Osteoblast (primary cell): ENCODE results near the gene SIL1. TPM values are rescaled to one million over a fixed set of nuclear protein-coding genes. Genes with fewer than 3 reads are reported as not detected.

Source experiments
- DNase-seq: peaks from one replicate; pipeline ENCODE4 v3.0.0; 2011; ENCODE audit warnings: low spot score, mixed read lengths; ENCODE audit not compliant: insufficient read length; ENCODE audit errors: missing footprints
- H2AFZ ChIP-seq: 2 replicates; pipeline ENCODE4 v1.6.0; 2011; ENCODE audit warnings: mild to moderate bottlenecking, low read length
- H3K27ac ChIP-seq: 2 replicates; pipeline ENCODE4 v1.5.1; 2011; ENCODE audit warnings: mild to moderate bottlenecking, low read depth, low read length, moderate library complexity
- H3K27me3 ChIP-seq: 2 replicates; pipeline ENCODE4 v1.6.0; 2012; ENCODE audit warnings: mild to moderate bottlenecking, control low read depth, inconsistent platforms, low read length, moderate library complexity; ENCODE audit not compliant: insufficient read depth
- H3K36me3 ChIP-seq: 2 replicates; pipeline ENCODE4 v1.5.1; 2011; ENCODE audit warnings: mild to moderate bottlenecking, low read length, control low read depth, moderate library complexity; ENCODE audit not compliant: insufficient read depth
- H3K4me1 ChIP-seq: 2 replicates; pipeline ENCODE4 v1.5.1; 2011; ENCODE audit warnings: mild to moderate bottlenecking, low read length, control low read depth, moderate library complexity; ENCODE audit not compliant: insufficient read depth
- H3K4me2 ChIP-seq: 2 replicates; pipeline ENCODE4 v1.6.0; 2011; ENCODE audit warnings: mild to moderate bottlenecking, low read length; ENCODE audit not compliant: insufficient read depth
- H3K4me3 ChIP-seq: fragments of 200-600 bp; sonication (generic); 3 replicates; pipeline ENCODE4 v1.5.1; 2012; ENCODE audit warnings: mild to moderate bottlenecking, low read length, inconsistent platforms; ENCODE audit not compliant: insufficient read depth
- H3K79me2 ChIP-seq: 2 replicates; pipeline ENCODE4 v1.6.0; 2012; ENCODE audit warnings: mild to moderate bottlenecking, low read length, control low read depth, inconsistent platforms; ENCODE audit not compliant: insufficient read depth
- H3K9me3 ChIP-seq: 2 replicates; pipeline ENCODE4 v1.5.1; 2011; ENCODE audit warnings: low read depth, low read length, control low read depth
- H4K20me1 ChIP-seq: 2 replicates; pipeline ENCODE4 v1.6.0; 2012; ENCODE audit warnings: mild to moderate bottlenecking, low read length, control low read depth; ENCODE audit not compliant: insufficient read depth
- CTCF ChIP-seq: IDR thresholded peaks from 2 replicates; pipeline ENCODE4 v1.5.1; 2011; ENCODE audit warnings: mild to moderate bottlenecking, low read depth, low read length, moderate library complexity; ENCODE audit errors: extremely low read depth
- total RNA-seq: library from RNA; depleted of rRNA; stranded (reverse); fragments of >200 nt; gene quantifications from 2 replicates; pipeline ENCODE4 v1.2.3, GENCODE V29; 2012

The SIL1 gene
- total RNA-seq, 1 donor = 65.1 TPM

- H3K27ac ChIP-seq = no peak overlapping the region
- peaks cover 6% of the 10 kb centered on the region for H4K20me1 ChIP-seq
- H3K4me1 ChIP-seq = no peaks in the 10 kb centered on the region
- H3K4me2 ChIP-seq = no peak overlapping the region
- H2AFZ ChIP-seq = no peak overlapping the region
- H3K9me3 ChIP-seq = no peaks in the 10 kb centered on the region
- TF ChIP-seq CTCF = no peak
- H3K79me2 ChIP-seq = no peaks in the 10 kb centered on the region
- H3K27me3 ChIP-seq = no peaks in the 10 kb centered on the region
- H3K36me3 ChIP-seq = peaks cover 43% of the 10 kb centered on the region
- no peak overlapping the region for H3K4me3 ChIP-seq
- DNase-seq = no peak
Measured at GRCh38 chr5:139121120-139121519, 77.0 kb downstream of the SIL1 start.

- H2AFZ ChIP-seq = no peak overlapping the region
- no peaks in the 10 kb centered on the region for H3K4me1 ChIP-seq
- H3K27ac ChIP-seq = no peak overlapping the region
- no peak overlapping the region for H3K4me2 ChIP-seq
- H3K36me3 ChIP-seq = peaks cover 38% of the 10 kb centered on the region
- no peaks in the 10 kb centered on the region for H3K27me3 ChIP-seq
- H3K4me3 ChIP-seq = no peak overlapping the region
- peaks cover 4% of the 10 kb centered on the region for H4K20me1 ChIP-seq
- no peak for TF ChIP-seq CTCF
- DNase-seq = no peak
- H3K79me2 ChIP-seq = no peaks in the 10 kb centered on the region
- no peaks in the 10 kb centered on the region for H3K9me3 ChIP-seq
Measured at GRCh38 chr5:139120521-139120920, 77.6 kb downstream of the SIL1 start.

GRCh38 chr5:139118804-139119203 is 79.4 kb downstream of the SIL1 start:
- Histone ChIP-seq H3K9me3 (no peaks in the 10 kb centered on the region), H4K20me1 (peaks cover 8% of the 10 kb centered on the region)

GRCh38 chr5:139117342-139117884 is 80.8 kb downstream of the SIL1 start:
- Histone ChIP-seq H3K36me3 (peaks cover 30% of the 10 kb centered on the region), H3K79me2 (no peaks in the 10 kb centered on the region), H3K4me3 (no peak overlapping the region), H3K4me1 (no peaks in the 10 kb centered on the region), H3K4me2 (no peak overlapping the region), H4K20me1 (peaks cover 4% of the 10 kb centered on the region), H2AFZ (no peak overlapping the region), H3K27ac (no peak overlapping the region), H3K27me3 (no peaks in the 10 kb centered on the region), H3K9me3 (no peaks in the 10 kb centered on the region)
- no peak for TF ChIP-seq CTCF
- DNase-seq = no peak

More at GRCh38 chr5:139118804-139119203, 79.4 kb downstream of the SIL1 start:
- DNase-seq = no peak
- Histone ChIP-seq H3K36me3 (peaks cover 38% of the 10 kb centered on the region), H3K4me3 (no peak overlapping the region), H3K4me1 (no peaks in the 10 kb centered on the region), H3K4me2 (no peak overlapping the region), H3K27ac (no peak overlapping the region), H2AFZ (no peak overlapping the region), H3K79me2 (no peaks in the 10 kb centered on the region), H3K27me3 (no peaks in the 10 kb centered on the region)
- no peak for TF ChIP-seq CTCF
